ENCODE results near the gene FAM120AOS. TPM values are rescaled to one million over a fixed set of nuclear protein-coding genes. Genes with fewer than 3 reads are reported as not detected.

FAM120AOS gene
- total RNA-seq, 1 donor from 2014 or later = 40.9 TPM

DNA sequence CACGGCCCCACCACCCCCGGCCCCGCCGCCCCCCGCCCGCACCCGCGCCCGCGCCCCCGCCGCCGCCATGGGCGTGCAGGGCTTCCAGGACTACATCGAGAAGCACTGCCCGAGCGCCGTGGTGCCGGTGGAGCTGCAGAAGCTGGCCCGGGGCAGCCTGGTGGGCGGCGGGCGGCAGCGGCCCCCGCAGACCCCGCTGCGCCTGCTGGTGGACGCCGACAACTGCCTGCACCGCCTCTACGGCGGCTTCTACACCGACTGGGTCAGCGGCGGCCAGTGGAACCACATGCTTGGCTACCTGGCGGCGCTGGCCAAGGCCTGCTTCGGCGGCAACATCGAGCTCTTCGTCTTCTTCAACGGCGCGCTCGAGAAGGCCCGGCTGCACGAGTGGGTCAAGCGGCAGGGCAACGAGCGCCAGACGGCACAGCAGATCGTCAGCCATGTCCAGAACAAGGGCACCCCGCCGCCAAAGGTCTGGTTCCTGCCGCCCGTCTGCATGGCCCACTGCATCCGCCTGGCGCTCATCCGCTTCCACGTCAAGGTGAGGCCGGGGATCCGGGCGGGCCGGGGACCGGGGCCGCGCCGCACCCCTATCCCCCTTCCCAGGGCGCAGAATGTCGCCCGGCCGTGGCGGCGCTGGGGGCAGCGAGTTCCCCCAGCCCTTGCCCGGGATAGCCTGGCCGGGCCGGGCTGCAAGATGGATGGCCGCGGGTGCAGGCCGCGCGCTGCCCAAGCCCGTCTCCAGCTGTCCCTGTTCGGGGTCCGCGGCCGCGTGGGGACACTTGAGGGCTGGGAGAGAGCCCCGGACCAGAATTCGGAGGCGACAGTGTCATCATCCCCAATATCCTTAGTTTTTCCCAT lies 1.3 kb downstream of the FAM120AOS start:
- no peaks in the 10 kb centered on the region for H3K9me3 ChIP-seq (ENCODE audit: low read depth)
- H2AFZ ChIP-seq (replicated peaks) = peak overlapping the region; percentile 34
- H3F3A ChIP-seq (ENCODE audit: low read depth) = peaks cover 19% of the 10 kb centered on the region
- Mint-ChIP-seq H3K27ac (peak overlapping the region; percentile 93), H3K4me3 (peak overlapping the region; percentile 96), H3K4me1 (peaks cover 23% of the 10 kb centered on the region), H3K36me3 (peaks cover 17% of the 10 kb centered on the region), H3K27me3 (ENCODE audit: insufficient read depth, low read depth) (peaks cover 2% of the 10 kb centered on the region), H3K9me3 (no peaks in the 10 kb centered on the region)
- peak overlapping the region; percentile 90 for H3K4me2 ChIP-seq
- H3K27me3 ChIP-seq = no peaks in the 10 kb centered on the region
- H3K79me2 ChIP-seq (ENCODE audit: low read depth) = peaks cover 74% of the 10 kb centered on the region
- DNase-seq (ENCODE audit: low spot score) = peak; percentile 81
- H3K36me3 ChIP-seq = peaks cover 15% of the 10 kb centered on the region
- peak overlapping the region; percentile 67 for H3K9ac ChIP-seq
- TF ChIP-seq EZH2 (IDR thresholded peaks at IDR 0.05) = no peak
- TF ChIP-seq, protein P1, sequence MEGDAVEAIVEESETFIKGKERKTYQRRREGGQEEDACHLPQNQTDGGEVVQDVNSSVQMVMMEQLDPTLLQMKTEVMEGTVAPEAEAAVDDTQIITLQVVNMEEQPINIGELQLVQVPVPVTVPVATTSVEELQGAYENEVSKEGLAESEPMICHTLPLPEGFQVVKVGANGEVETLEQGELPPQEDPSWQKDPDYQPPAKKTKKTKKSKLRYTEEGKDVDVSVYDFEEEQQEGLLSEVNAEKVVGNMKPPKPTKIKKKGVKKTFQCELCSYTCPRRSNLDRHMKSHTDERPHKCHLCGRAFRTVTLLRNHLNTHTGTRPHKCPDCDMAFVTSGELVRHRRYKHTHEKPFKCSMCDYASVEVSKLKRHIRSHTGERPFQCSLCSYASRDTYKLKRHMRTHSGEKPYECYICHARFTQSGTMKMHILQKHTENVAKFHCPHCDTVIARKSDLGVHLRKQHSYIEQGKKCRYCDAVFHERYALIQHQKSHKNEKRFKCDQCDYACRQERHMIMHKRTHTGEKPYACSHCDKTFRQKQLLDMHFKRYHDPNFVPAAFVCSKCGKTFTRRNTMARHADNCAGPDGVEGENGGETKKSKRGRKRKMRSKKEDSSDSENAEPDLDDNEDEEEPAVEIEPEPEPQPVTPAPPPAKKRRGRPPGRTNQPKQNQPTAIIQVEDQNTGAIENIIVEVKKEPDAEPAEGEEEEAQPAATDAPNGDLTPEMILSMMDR (IDR thresholded peaks at IDR 0.05) = peak; percentile 31
- peak overlapping the region; percentile 79 for H3K4me3 ChIP-seq
- peaks cover 17% of the 10 kb centered on the region for H4K20me1 ChIP-seq (ENCODE audit: low read depth)
- peak overlapping the region; percentile 8 for H3K27ac ChIP-seq
- peaks cover 11% of the 10 kb centered on the region for H3K4me1 ChIP-seq

DNA sequence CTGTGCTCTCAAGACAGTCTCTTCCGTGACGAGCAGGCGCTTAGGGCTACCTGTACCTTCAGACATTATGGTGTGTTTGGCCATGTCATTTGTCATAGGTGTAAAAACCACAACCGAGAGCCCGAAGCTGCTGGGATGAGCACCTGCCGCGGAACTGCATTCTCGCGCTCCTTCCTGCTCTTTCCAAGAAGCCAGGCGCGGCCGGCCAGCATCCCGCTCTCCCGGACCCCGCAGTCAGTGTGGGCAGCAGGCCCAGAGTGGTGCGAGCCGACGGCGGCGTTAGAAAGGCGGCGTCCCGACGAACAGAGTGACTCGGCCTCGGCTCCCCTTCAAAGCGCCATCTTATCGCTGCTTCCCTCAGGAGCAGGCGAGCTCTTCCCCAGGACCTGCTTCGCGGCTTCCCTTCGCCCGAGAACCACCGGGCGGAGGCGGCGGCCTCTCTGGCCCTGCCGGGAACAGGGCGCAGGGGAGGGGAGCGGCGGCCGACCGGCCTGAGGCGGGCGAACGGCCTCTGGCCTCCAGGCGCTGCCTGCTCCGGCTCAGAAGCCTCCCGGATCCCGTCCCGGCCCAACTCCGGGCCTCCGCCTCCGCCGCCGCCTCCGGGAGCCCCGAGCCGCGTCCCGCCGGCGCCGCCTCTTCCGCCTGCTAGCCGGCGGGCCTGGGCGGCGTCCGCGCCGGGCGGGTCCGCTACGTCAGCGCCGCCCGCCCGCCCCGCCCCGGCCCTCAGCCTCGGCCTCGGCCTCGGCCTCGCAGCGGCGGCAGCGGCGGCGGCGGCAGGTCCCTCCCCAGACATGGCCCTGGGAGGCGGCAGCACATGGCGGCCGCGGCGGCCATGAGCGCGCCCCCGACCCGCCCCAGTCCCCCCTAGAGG lies 2.2 kb downstream of the FAM120AOS start, which contains the start of gene FAM120A:
TSS of gene FAM120A (plus strand) at position 741 of the 871 bp plus-strand sequence. CDS start 231 bp downstream, outside the sequence.
- peak within 1 kb of the TSS; percentile 93 for H3K27ac Mint-ChIP-seq
- H3K36me3 Mint-ChIP-seq = peaks cover 25% of the 10 kb centered on the region
- H3K4me2 ChIP-seq = peak within 1 kb of the TSS; percentile 100
- H3K9ac ChIP-seq = peak within 1 kb of the TSS; percentile 92
- H3K9me3 Mint-ChIP-seq = no peaks in the 10 kb centered on the region
- H3K79me2 ChIP-seq (ENCODE audit: low read depth) = peaks cover 65% of the 10 kb centered on the region
- H3K4me3 ChIP-seq = peak within 1 kb of the TSS; percentile 94
- H4K20me1 ChIP-seq (ENCODE audit: low read depth) = peaks cover 17% of the 10 kb centered on the region
- peaks cover 11% of the 10 kb centered on the region for H3K4me1 ChIP-seq
- H2AFZ ChIP-seq (replicated peaks) = peak within 1 kb of the TSS; percentile 85
- peaks cover 23% of the 10 kb centered on the region for H3F3A ChIP-seq (ENCODE audit: low read depth)
- peaks cover 2% of the 10 kb centered on the region for H3K27me3 Mint-ChIP-seq (ENCODE audit: insufficient read depth, low read depth)
- H3K27me3 ChIP-seq = no peaks in the 10 kb centered on the region
- no peaks in the 10 kb centered on the region for H3K9me3 ChIP-seq (ENCODE audit: low read depth)
- peak within 1 kb of the TSS; percentile 97 for H3K4me3 Mint-ChIP-seq
- peak within 1 kb of the TSS; percentile 92 for H3K27ac ChIP-seq
- peaks cover 17% of the 10 kb centered on the region for H3K36me3 ChIP-seq
- TF ChIP-seq EZH2 (IDR thresholded peaks at IDR 0.05) = peak; percentile 8
- TF ChIP-seq, protein P1 (IDR thresholded peaks at IDR 0.05) = no peak
- H3K4me1 Mint-ChIP-seq = peaks cover 25% of the 10 kb centered on the region
- peak; percentile 92 for DNase-seq (ENCODE audit: low spot score)

DNA sequence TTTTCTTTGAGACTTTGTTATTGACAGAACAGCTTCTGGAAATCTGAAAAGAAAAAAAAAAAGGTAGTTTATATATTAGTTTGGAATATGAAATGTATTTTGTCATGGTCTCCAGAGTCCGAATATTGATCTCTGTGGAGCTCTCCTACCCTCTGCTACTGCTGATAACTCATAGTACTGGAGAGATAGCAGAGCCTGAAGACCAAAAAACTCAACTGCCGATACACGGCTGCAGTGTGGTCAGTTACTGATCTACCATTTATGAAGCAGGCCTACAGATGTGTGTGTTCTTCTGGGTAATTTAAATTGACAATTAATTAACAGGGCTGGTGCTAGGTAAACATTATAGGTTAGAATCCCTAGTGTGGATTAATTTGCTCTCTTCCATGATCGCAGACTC lies 5.7 kb downstream of the FAM120AOS start:
- Histone ChIP-seq H3F3A (ENCODE audit: low read depth) (peaks cover 19% of the 10 kb centered on the region), H3K4me2 (no peak overlapping the region), H3K9ac (no peak overlapping the region), H3K4me1 (peaks cover 9% of the 10 kb centered on the region), H3K36me3 (peaks cover 17% of the 10 kb centered on the region), H3K27ac (no peak overlapping the region), H3K27me3 (no peaks in the 10 kb centered on the region), H3K79me2 (ENCODE audit: low read depth) (peaks cover 32% of the 10 kb centered on the region), H3K4me3 (no peak overlapping the region), H2AFZ (replicated peaks) (no peak overlapping the region), H3K9me3 (ENCODE audit: low read depth) (no peaks in the 10 kb centered on the region), H4K20me1 (ENCODE audit: low read depth) (peaks cover 12% of the 10 kb centered on the region)
- Mint-ChIP-seq H3K27me3 (ENCODE audit: insufficient read depth, low read depth) (peaks cover 2% of the 10 kb centered on the region), H3K4me1 (peaks cover 22% of the 10 kb centered on the region), H3K27ac (no peak overlapping the region), H3K9me3 (no peaks in the 10 kb centered on the region), H3K36me3 (peaks cover 32% of the 10 kb centered on the region), H3K4me3 (no peak overlapping the region)
- TF ChIP-seq, protein P1 (IDR thresholded peaks at IDR 0.05) = no peak
- TF ChIP-seq EZH2 (IDR thresholded peaks at IDR 0.05) (no peak), EZH2phosphoT487 (IDR thresholded peaks at IDR 0.05) (no peak)
- DNase-seq (ENCODE audit: low spot score) = no peak

Data from neural progenitor cell (in vitro differentiated cells).